Measurements from ENCODE around the gene IFITM2.

IFITM2 gene

GRCh38 chr11:298406-299065, 9.1 kb upstream of the IFITM2 start:
- no peaks in the 10 kb centered on the region for H3K36me3 ChIP-seq (ENCODE audit: control insufficient read depth, insufficient read depth, low read length)
- H3K9ac ChIP-seq: no peak overlapping the region
- TF ChIP-seq CTCF (IDR thresholded peaks at IDR 0.05): no peak
- H3K79me2 ChIP-seq: no peaks in the 10 kb centered on the region
- H3K9me3 ChIP-seq (ENCODE audit: control insufficient read depth, low read length): no peaks in the 10 kb centered on the region
- no peak overlapping the region for H3K4me2 ChIP-seq (ENCODE audit: low read length)
- H3K4me3 ChIP-seq (ENCODE audit: low read depth, low read length): no peak overlapping the region
- no peak overlapping the region for H3K27ac ChIP-seq
- H3K4me1 ChIP-seq: no peaks in the 10 kb centered on the region
- no peaks in the 10 kb centered on the region for H3K27me3 ChIP-seq (ENCODE audit: control insufficient read depth, insufficient read depth, low read length)
- no peak overlapping the region for H2AFZ ChIP-seq

- Histone ChIP-seq H3K27ac (no peak within 1 kb of the TSS), H3K9ac (no peak within 1 kb of the TSS), H2AFZ (no peak within 1 kb of the TSS), H3K4me3 (ENCODE audit: low read depth, low read length) (no peak within 1 kb of the TSS), H3K36me3 (ENCODE audit: control insufficient read depth, insufficient read depth, low read length) (no peaks in the 10 kb centered on the region), H3K4me1 (no peaks in the 10 kb centered on the region), H3K27me3 (ENCODE audit: control insufficient read depth, insufficient read depth, low read length) (no peaks in the 10 kb centered on the region), H3K9me3 (ENCODE audit: control insufficient read depth, low read length) (no peaks in the 10 kb centered on the region), H3K4me2 (ENCODE audit: low read length) (no peak within 1 kb of the TSS), H3K79me2 (no peaks in the 10 kb centered on the region)
- TF ChIP-seq CTCF (IDR thresholded peaks at IDR 0.05): no peak
Observed at GRCh38 chr11:299081-299891, 8.3 kb upstream of the IFITM2 start, which contains the start of gene IFITM5. IFITM5 (minus strand) TSS chr11:299526; CDS start chr11:299490, 36 bp downstream.

GRCh38 chr11:299951-300735, 7.5 kb upstream of the IFITM2 start:
- Histone ChIP-seq H3K4me3 (ENCODE audit: low read depth, low read length) (no peak overlapping the region), H3K4me2 (ENCODE audit: low read length) (no peak overlapping the region), H3K36me3 (ENCODE audit: control insufficient read depth, insufficient read depth, low read length) (no peaks in the 10 kb centered on the region), H3K4me1 (no peaks in the 10 kb centered on the region), H2AFZ (no peak overlapping the region), H3K9ac (no peak overlapping the region), H3K9me3 (ENCODE audit: control insufficient read depth, low read length) (no peaks in the 10 kb centered on the region), H3K79me2 (no peaks in the 10 kb centered on the region), H3K27me3 (ENCODE audit: control insufficient read depth, insufficient read depth, low read length) (no peaks in the 10 kb centered on the region), H3K27ac (no peak overlapping the region)
- TF ChIP-seq CTCF (IDR thresholded peaks at IDR 0.05): no peak

GRCh38 chr11:303363-303762, 4.3 kb upstream of the IFITM2 start:
- Histone ChIP-seq H3K4me1 (peaks cover 3% of the 10 kb centered on the region), H3K36me3 (ENCODE audit: control insufficient read depth, insufficient read depth, low read length) (no peaks in the 10 kb centered on the region), H3K27me3 (ENCODE audit: control insufficient read depth, insufficient read depth, low read length) (no peaks in the 10 kb centered on the region), H2AFZ (no peak overlapping the region), H3K9me3 (ENCODE audit: control insufficient read depth, low read length) (no peaks in the 10 kb centered on the region), H3K9ac (no peak overlapping the region), H3K4me2 (ENCODE audit: low read length) (no peak overlapping the region), H3K27ac (no peak overlapping the region), H3K79me2 (no peaks in the 10 kb centered on the region), H3K4me3 (ENCODE audit: low read depth, low read length) (no peak overlapping the region)
- TF ChIP-seq CTCF (IDR thresholded peaks at IDR 0.05): no peak

Measured in parathyroid adenoma (tissue), 2 donors.